Measurements from ENCODE around the gene MTMR6.

MTMR6 gene

DNA sequence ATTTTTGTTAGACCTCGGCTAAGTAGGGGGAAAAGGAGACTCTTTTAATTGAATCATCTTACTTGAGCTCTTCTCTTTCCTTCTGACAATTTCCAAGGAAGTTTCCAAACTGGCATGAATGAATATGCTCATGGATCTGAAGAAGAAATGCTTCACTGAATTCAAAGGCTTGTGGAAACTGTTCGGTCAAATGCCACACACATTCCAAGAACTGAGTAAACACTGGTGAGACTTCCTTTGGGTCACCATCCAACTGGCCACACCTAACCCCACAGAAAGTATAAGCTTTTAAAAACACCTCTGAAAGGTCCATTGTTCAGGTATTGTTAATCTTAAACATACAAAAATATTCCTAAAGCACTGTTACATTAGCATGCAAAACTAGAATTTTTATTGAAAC, 33.6 kb downstream of the MTMR6 start:
- Histone ChIP-seq H2AFZ (ENCODE audit: low read depth, low read length) (no peak overlapping the region), H3K27ac (ENCODE audit: low read length) (no peak overlapping the region), H3K4me1 (ENCODE audit: insufficient read depth, low read length) (no peaks in the 10 kb centered on the region), H3K4me2 (ENCODE audit: insufficient read depth, low read length) (no peak overlapping the region), H3K9ac (ENCODE audit: low read depth, low read length) (no peak overlapping the region), H3K4me3 (ENCODE audit: low read depth in 1 of 2, low read length in 2 of 2) (no peak overlapping the region), H3K27me3 (ENCODE audit: insufficient read depth, low read length, poor library complexity) (no peaks in the 10 kb centered on the region), H4K20me1 (ENCODE audit: insufficient read depth, low read length) (no peaks in the 10 kb centered on the region), H3K9me3 (ENCODE audit: insufficient read depth, low read length, severe bottlenecking) (no peaks in the 10 kb centered on the region), H3K79me2 (ENCODE audit: insufficient read depth, low read length) (no peaks in the 10 kb centered on the region), H3K36me3 (ENCODE audit: insufficient read depth, low read length) (peaks cover 75% of the 10 kb centered on the region)
- ATAC-seq (ENCODE audit: insufficient read depth, low read depth) (no peak), DNase-seq (no peak)
- TF ChIP-seq CTCF (IDR thresholded peaks at IDR 0.05; ENCODE audit: borderline replicate concordance, extremely low read depth, low read length, poor library complexity, severe bottlenecking) (no peak), EZH2 (IDR thresholded peaks at IDR 0.05; ENCODE audit: borderline replicate concordance, low read depth, low read length, severe bottlenecking) (no peak)

DNA sequence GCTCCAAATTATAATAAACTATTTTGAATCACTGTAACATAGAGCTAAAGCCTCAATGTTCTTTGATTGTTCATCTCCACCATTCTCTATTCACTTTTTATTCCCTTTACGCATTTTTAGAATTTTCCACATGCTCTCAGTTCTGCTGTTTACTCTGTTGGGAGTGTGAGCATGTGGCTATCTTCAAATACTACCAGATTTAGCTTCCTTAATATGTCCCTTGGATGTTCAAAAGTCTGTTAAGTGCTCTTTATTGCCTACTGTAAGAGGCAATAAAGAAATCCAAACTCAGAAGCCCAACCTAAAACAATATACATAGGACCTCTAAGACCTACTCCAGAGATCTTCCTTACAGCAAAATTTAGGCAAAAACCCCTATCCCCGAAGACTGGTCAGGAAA, 34.5 kb downstream of the MTMR6 start:
- DNase-seq, result no peak

DNA sequence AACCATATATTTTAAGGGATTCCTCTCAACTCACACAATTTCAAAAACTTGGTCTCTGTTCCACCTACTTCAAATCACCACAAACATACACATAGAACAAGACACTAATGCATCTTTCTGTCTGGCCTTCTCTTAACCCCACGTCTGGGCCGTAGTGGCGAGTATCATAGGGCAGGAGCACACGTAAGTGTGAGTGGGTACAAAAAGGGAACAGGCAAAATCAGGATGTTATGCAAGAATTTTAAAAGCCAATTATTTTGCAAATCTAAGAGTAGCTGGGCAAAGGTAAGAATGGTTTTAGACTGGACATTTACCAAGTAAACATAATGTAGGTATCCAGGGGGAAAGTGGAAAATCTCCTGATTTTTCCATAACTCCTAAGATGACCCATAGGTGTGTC, 35.1 kb downstream of the MTMR6 start:
- Histone ChIP-seq H3K9me3 (ENCODE audit: insufficient read depth, low read length, severe bottlenecking) (no peaks in the 10 kb centered on the region), H3K79me2 (ENCODE audit: insufficient read depth, low read length) (no peaks in the 10 kb centered on the region), H4K20me1 (ENCODE audit: insufficient read depth, low read length) (no peaks in the 10 kb centered on the region), H2AFZ (ENCODE audit: low read depth, low read length) (no peak overlapping the region), H3K4me1 (ENCODE audit: insufficient read depth, low read length) (no peaks in the 10 kb centered on the region), H3K4me3 (ENCODE audit: low read depth in 1 of 2, low read length in 2 of 2) (no peak overlapping the region), H3K4me2 (ENCODE audit: insufficient read depth, low read length) (no peak overlapping the region), H3K27ac (ENCODE audit: low read length) (no peak overlapping the region), H3K9ac (ENCODE audit: low read depth, low read length) (no peak overlapping the region), H3K27me3 (ENCODE audit: insufficient read depth, low read length, poor library complexity) (no peaks in the 10 kb centered on the region), H3K36me3 (ENCODE audit: insufficient read depth, low read length) (peaks cover 70% of the 10 kb centered on the region)
- TF ChIP-seq EZH2 (IDR thresholded peaks at IDR 0.05; ENCODE audit: borderline replicate concordance, low read depth, low read length, severe bottlenecking), result no peak
- no peak for TF ChIP-seq CTCF (IDR thresholded peaks at IDR 0.05; ENCODE audit: borderline replicate concordance, extremely low read depth, low read length, poor library complexity, severe bottlenecking)
- ATAC-seq (ENCODE audit: insufficient read depth, low read depth) (no peak), DNase-seq (no peak)

More for the DNA sequence above, 34.5 kb downstream of the MTMR6 start:
- Histone ChIP-seq H3K4me1 (ENCODE audit: insufficient read depth, low read length) (no peaks in the 10 kb centered on the region), H3K27ac (ENCODE audit: low read length) (no peak overlapping the region), H2AFZ (ENCODE audit: low read depth, low read length) (no peak overlapping the region), H3K9me3 (ENCODE audit: insufficient read depth, low read length, severe bottlenecking) (no peaks in the 10 kb centered on the region), H3K79me2 (ENCODE audit: insufficient read depth, low read length) (no peaks in the 10 kb centered on the region), H3K4me3 (ENCODE audit: low read depth in 1 of 2, low read length in 2 of 2) (no peak overlapping the region), H3K9ac (ENCODE audit: low read depth, low read length) (no peak overlapping the region), H3K27me3 (ENCODE audit: insufficient read depth, low read length, poor library complexity) (no peaks in the 10 kb centered on the region), H3K36me3 (ENCODE audit: insufficient read depth, low read length) (peaks cover 74% of the 10 kb centered on the region), H4K20me1 (ENCODE audit: insufficient read depth, low read length) (no peaks in the 10 kb centered on the region), H3K4me2 (ENCODE audit: insufficient read depth, low read length) (no peak overlapping the region)
- no peak for TF ChIP-seq EZH2 (IDR thresholded peaks at IDR 0.05; ENCODE audit: borderline replicate concordance, low read depth, low read length, severe bottlenecking)
- no peak for TF ChIP-seq CTCF (IDR thresholded peaks at IDR 0.05; ENCODE audit: borderline replicate concordance, extremely low read depth, low read length, poor library complexity, severe bottlenecking)
- ATAC-seq (ENCODE audit: insufficient read depth, low read depth), result no peak

- Histone ChIP-seq H3K9me3 (ENCODE audit: insufficient read depth, low read length, severe bottlenecking) (no peaks in the 10 kb centered on the region), H2AFZ (ENCODE audit: low read depth, low read length) (no peak overlapping the region), H3K36me3 (ENCODE audit: insufficient read depth, low read length) (peaks cover 45% of the 10 kb centered on the region), H4K20me1 (ENCODE audit: insufficient read depth, low read length) (no peaks in the 10 kb centered on the region), H3K4me2 (ENCODE audit: insufficient read depth, low read length) (no peak overlapping the region), H3K4me1 (ENCODE audit: insufficient read depth, low read length) (no peaks in the 10 kb centered on the region), H3K27me3 (ENCODE audit: insufficient read depth, low read length, poor library complexity) (no peaks in the 10 kb centered on the region), H3K9ac (ENCODE audit: low read depth, low read length) (no peak overlapping the region), H3K4me3 (ENCODE audit: low read depth in 1 of 2, low read length in 2 of 2) (no peak overlapping the region), H3K79me2 (ENCODE audit: insufficient read depth, low read length) (no peaks in the 10 kb centered on the region), H3K27ac (ENCODE audit: low read length) (no peak overlapping the region)
- TF ChIP-seq CTCF (IDR thresholded peaks at IDR 0.05; ENCODE audit: borderline replicate concordance, extremely low read depth, low read length, poor library complexity, severe bottlenecking), result peak; percentile 34
- no peak for TF ChIP-seq EZH2 (IDR thresholded peaks at IDR 0.05; ENCODE audit: borderline replicate concordance, low read depth, low read length, severe bottlenecking)
- DNase-seq (no peak), ATAC-seq (ENCODE audit: insufficient read depth, low read depth) (no peak)
Measured at GRCh38 chr13:25249001-25249543, 38.2 kb downstream of the MTMR6 start.

All from DND-41 (cell line).